ENCODE measurements around the gene LRP2BP.

DNA sequence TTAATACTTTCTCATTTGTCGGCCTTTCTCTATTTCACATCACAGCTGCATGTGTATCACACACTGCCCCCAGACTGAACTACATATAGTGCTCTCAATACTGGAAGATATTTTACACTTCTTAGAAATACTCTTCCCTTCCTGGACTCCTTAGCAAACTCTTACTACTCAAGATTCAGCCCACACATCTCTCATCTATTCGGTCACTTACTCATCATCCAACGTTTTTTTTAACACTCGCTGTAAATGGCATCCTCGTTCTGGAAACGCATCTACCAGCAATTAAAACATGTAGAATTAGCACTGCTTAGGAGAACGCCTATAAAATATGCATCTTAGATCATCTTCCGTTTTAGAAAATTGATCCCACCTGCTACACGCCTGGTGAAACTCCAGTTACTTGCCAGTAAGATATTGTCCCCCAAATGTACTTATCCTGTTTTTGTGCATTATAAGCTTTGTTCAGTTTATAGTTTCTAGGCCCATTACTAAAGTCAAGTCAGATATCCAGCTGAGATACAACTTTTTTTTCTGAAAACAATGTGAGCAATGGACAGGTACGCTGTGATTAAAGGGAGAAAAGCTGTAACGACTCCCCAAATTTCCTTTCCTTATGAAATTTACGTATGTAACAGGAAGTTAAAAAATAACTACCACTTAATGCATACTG lies 1.0 kb downstream of the LRP2BP start:
- TF ChIP-seq CTCF (IDR thresholded peaks at IDR 0.05; ENCODE audit: poor library complexity) (no peak), EZH2 (IDR thresholded peaks at IDR 0.05; ENCODE audit: borderline replicate concordance) (no peak), EZH2phosphoT487 (IDR thresholded peaks at IDR 0.05; ENCODE audit: low read depth, severe bottlenecking, unreplicated experiment) (no peak)
